ENCODE measurements around the gene SULT2A1. TPM values are rescaled to one million over a fixed set of nuclear protein-coding genes. Genes with fewer than 3 reads are reported as not detected.

SULT2A1 gene
- total RNA-seq, 2 experiments from 2014 or later = not detected

GRCh38 chr19:47839411-47839810 is 46.7 kb downstream of the SULT2A1 start:
- ChIA-PET POLR2A (no interaction called here), CTCF (ENCODE audit: unreplicated experiment) (no interaction called here)
- H3K9me3 ChIP-seq (ENCODE audit: low read length) = no peaks in the 10 kb centered on the region
- DNase-seq (ENCODE audit: low spot score) = no peak
- no peak overlapping the region for H2AFZ ChIP-seq (ENCODE audit: low read length)
- H3K4me2 ChIP-seq (ENCODE audit: low read length) = no peak overlapping the region
- intact Hi-C loops (cut with micrococcal nuclease; ENCODE audit: unreplicated experiment) = no loop called here
- H3K79me2 ChIP-seq (ENCODE audit: insufficient read depth, low read depth, low read length) = no peaks in the 10 kb centered on the region
- TF ChIP-seq, protein P1, sequence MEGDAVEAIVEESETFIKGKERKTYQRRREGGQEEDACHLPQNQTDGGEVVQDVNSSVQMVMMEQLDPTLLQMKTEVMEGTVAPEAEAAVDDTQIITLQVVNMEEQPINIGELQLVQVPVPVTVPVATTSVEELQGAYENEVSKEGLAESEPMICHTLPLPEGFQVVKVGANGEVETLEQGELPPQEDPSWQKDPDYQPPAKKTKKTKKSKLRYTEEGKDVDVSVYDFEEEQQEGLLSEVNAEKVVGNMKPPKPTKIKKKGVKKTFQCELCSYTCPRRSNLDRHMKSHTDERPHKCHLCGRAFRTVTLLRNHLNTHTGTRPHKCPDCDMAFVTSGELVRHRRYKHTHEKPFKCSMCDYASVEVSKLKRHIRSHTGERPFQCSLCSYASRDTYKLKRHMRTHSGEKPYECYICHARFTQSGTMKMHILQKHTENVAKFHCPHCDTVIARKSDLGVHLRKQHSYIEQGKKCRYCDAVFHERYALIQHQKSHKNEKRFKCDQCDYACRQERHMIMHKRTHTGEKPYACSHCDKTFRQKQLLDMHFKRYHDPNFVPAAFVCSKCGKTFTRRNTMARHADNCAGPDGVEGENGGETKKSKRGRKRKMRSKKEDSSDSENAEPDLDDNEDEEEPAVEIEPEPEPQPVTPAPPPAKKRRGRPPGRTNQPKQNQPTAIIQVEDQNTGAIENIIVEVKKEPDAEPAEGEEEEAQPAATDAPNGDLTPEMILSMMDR (conservative IDR thresholded peaks at IDR 0.05; ENCODE audit: low read length) = no peak
- no peak for TF ChIP-seq EZH2phosphoT487 (IDR thresholded peaks at IDR 0.05; ENCODE audit: borderline replicate concordance, low read depth, low read length)
- no peak overlapping the region for H3K4me3 ChIP-seq (ENCODE audit: low read depth, low read length, poor library complexity, severe bottlenecking)
- no TSS peak for BruUV-seq (replicated peaks)
- no peaks in the 10 kb centered on the region for H4K20me1 ChIP-seq (ENCODE audit: insufficient read depth, low read length)
- no peaks in the 10 kb centered on the region for H3K9me2 ChIP-seq (ENCODE audit: insufficient read depth, low read length)
- H3K4me1 ChIP-seq (ENCODE audit: insufficient read depth, low read length, poor library complexity, severe bottlenecking) = no peaks in the 10 kb centered on the region
- H3K36me3 ChIP-seq (ENCODE audit: insufficient read depth, low read length) = no peaks in the 10 kb centered on the region
- H3K27ac ChIP-seq (ENCODE audit: low read depth, low read length, poor library complexity, severe bottlenecking) = no peak overlapping the region

DNA sequence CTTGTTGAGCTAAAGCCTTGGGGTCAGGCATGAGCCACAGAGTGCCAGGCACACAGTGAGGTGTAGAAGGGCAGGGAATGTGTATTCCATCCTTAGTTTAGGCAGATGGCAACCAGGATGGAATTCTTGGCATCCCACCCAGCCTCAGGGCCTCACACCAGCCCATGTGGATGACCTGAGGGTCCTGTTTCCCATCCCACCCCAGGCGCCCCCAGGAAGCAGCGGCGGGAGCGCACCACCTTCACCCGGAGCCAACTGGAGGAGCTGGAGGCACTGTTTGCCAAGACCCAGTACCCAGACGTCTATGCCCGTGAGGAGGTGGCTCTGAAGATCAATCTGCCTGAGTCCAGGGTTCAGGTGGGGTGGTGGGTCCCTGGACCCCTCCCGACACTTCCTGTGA is 50.1 kb downstream of the SULT2A1 start:
- Histone ChIP-seq H2AFZ (ENCODE audit: low read length) (no peak overlapping the region), H3K27ac (ENCODE audit: low read depth, low read length, poor library complexity, severe bottlenecking) (no peak overlapping the region), H3K9me2 (ENCODE audit: insufficient read depth, low read length) (no peaks in the 10 kb centered on the region), H3K9me3 (ENCODE audit: low read length) (no peaks in the 10 kb centered on the region), H3K4me2 (ENCODE audit: low read length) (no peak overlapping the region), H3K4me3 (ENCODE audit: low read depth, low read length, poor library complexity, severe bottlenecking) (no peak overlapping the region), H3K4me1 (ENCODE audit: insufficient read depth, low read length, poor library complexity, severe bottlenecking) (no peaks in the 10 kb centered on the region), H4K20me1 (ENCODE audit: insufficient read depth, low read length) (no peaks in the 10 kb centered on the region), H3K79me2 (ENCODE audit: insufficient read depth, low read depth, low read length) (no peaks in the 10 kb centered on the region), H3K36me3 (ENCODE audit: insufficient read depth, low read length) (no peaks in the 10 kb centered on the region)
- intact Hi-C loops (cut with micrococcal nuclease; ENCODE audit: unreplicated experiment) = no loop called here
- ChIA-PET POLR2A (no interaction called here), CTCF (ENCODE audit: unreplicated experiment) (no interaction called here)
- DNase-seq (ENCODE audit: low spot score) = no peak
- no peak for TF ChIP-seq EZH2phosphoT487 (IDR thresholded peaks at IDR 0.05; ENCODE audit: borderline replicate concordance, low read depth, low read length)
- TF ChIP-seq, protein P1 (conservative IDR thresholded peaks at IDR 0.05; ENCODE audit: low read length) = no peak
- BruUV-seq (replicated peaks) = no TSS peak

- no TSS peak for BruUV-seq (replicated peaks)
- Histone ChIP-seq H3K4me3 (ENCODE audit: low read depth, low read length, poor library complexity, severe bottlenecking) (no peak overlapping the region), H4K20me1 (ENCODE audit: insufficient read depth, low read length) (no peaks in the 10 kb centered on the region), H3K79me2 (ENCODE audit: insufficient read depth, low read depth, low read length) (no peaks in the 10 kb centered on the region), H3K36me3 (ENCODE audit: insufficient read depth, low read length) (no peaks in the 10 kb centered on the region), H3K9me3 (ENCODE audit: low read length) (no peaks in the 10 kb centered on the region), H2AFZ (ENCODE audit: low read length) (no peak overlapping the region), H3K27ac (ENCODE audit: low read depth, low read length, poor library complexity, severe bottlenecking) (no peak overlapping the region), H3K9me2 (ENCODE audit: insufficient read depth, low read length) (no peaks in the 10 kb centered on the region), H3K4me2 (ENCODE audit: low read length) (no peak overlapping the region), H3K4me1 (ENCODE audit: insufficient read depth, low read length, poor library complexity, severe bottlenecking) (no peaks in the 10 kb centered on the region)
- POLR2A ChIA-PET = no interaction called here
- CTCF ChIA-PET (ENCODE audit: unreplicated experiment) = no interaction called here
- DNase-seq (ENCODE audit: low spot score) = no peak
- intact Hi-C loops (cut with micrococcal nuclease; ENCODE audit: unreplicated experiment) = no loop called here
- TF ChIP-seq, protein P1 (conservative IDR thresholded peaks at IDR 0.05; ENCODE audit: low read length) = no peak
- TF ChIP-seq EZH2phosphoT487 (IDR thresholded peaks at IDR 0.05; ENCODE audit: borderline replicate concordance, low read depth, low read length) = no peak
Measured at GRCh38 chr19:47832723-47833122, 53.4 kb downstream of the SULT2A1 start.
